ENCODE data around the gene TEX38.
A peak's percentile ranks its signal among the peaks of the same experiment; 100 is the strongest.
"Not testable (repeated sequence)": the region's sequence is repeated elsewhere in the genome, so short reads cannot be mapped to it uniquely, and the experiment has no call there.

TEX38 gene

GRCh38 chr1:46656643-46657042, 15.0 kb upstream of the TEX38 start:
- DNase-seq: no peak

- no peak for DNase-seq
Observed at GRCh38 chr1:46657775-46658174, 13.9 kb upstream of the TEX38 start.

GRCh38 chr1:46659307-46659870, 12.3 kb upstream of the TEX38 start:
- DNase-seq: no peak

- DNase-seq: not testable (repeated sequence)
Observed at GRCh38 chr1:46660116-46660515, 11.5 kb upstream of the TEX38 start.

GRCh38 chr1:46662919-46663318, 8.7 kb upstream of the TEX38 start:
- DNase-seq: not testable (repeated sequence)

GRCh38 chr1:46665983-46666382, 5.7 kb upstream of the TEX38 start:
- DNase-seq: no peak

GRCh38 chr1:46667782-46668760, 3.6 kb upstream of the TEX38 start, which contains the start of gene ATPAF1:
TSS of gene ATPAF1 (minus strand) at chr1:46668364. CDS start at chr1:46668322, 42 bp downstream.
- DNase-seq: peak; percentile 81

- no peak for DNase-seq
Observed at GRCh38 chr1:46670134-46670533, 1.5 kb upstream of the TEX38 start.

- DNase-seq: no peak
Observed at GRCh38 chr1:46672696-46673095, 1.0 kb downstream of the TEX38 start.

- peak; percentile 27 for DNase-seq
Observed at GRCh38 chr1:46673749-46674182, 2.1 kb downstream of the TEX38 start.

- no peak for DNase-seq
Observed at GRCh38 chr1:46675549-46676314, 4.1 kb downstream of the TEX38 start.

GRCh38 chr1:46676531-46676930, 4.9 kb downstream of the TEX38 start:
- DNase-seq: no peak

GRCh38 chr1:46677339-46677738, 5.7 kb downstream of the TEX38 start:
- no peak for DNase-seq

GRCh38 chr1:46679789-46680573, 8.3 kb downstream of the TEX38 start:
- DNase-seq: no peak

- DNase-seq: no peak
Observed at GRCh38 chr1:46681333-46682034, 9.8 kb downstream of the TEX38 start.

- DNase-seq: no peak
Observed at GRCh38 chr1:46682064-46682463, 10.4 kb downstream of the TEX38 start.

- DNase-seq: no peak
Observed at GRCh38 chr1:46684670-46685069, 13.0 kb downstream of the TEX38 start.

- DNase-seq: no peak
Observed at GRCh38 chr1:46686255-46686654, 14.6 kb downstream of the TEX38 start.

GRCh38 chr1:46687093-46687659, 15.5 kb downstream of the TEX38 start:
- no peak for DNase-seq

- DNase-seq: no peak
Observed at GRCh38 chr1:46687921-46688509, 16.4 kb downstream of the TEX38 start.

- no peak for DNase-seq
Observed at GRCh38 chr1:46689356-46689755, 17.7 kb downstream of the TEX38 start.

All from stimulated activated CD4-positive, alpha-beta T cell treated with anti-CD3 and anti-CD28 coated beads, Interleukin-15, amount 100 ng/mL, for 24 hours (primary cell).